SK-N-MC (cell line): ENCODE data around the gene DNAH14.

Experiments used
- EZH2 ChIP-seq: fragments of 200-600 bp; sonication (generic); IDR thresholded peaks from one replicate; pipeline ENCODE4 v1.6.1; 2017; ENCODE audit warnings: antibody characterized with exemption
- POLR2AphosphoS5 ChIP-seq: IDR thresholded peaks from 2 replicates; pipeline ENCODE4 v1.6.1; 2012; ENCODE audit warnings: mild to moderate bottlenecking, low read depth, low read length, borderline replicate concordance

GRCh38 chr1:225408249-225408648, 478.8 kb downstream of the DNAH14 start:
- TF ChIP-seq EZH2: no peak
- no peak for TF ChIP-seq POLR2AphosphoS5
